HepG2 (cell line): ENCODE data around the gene UQCRC2. TPM values are rescaled to one million over a fixed set of nuclear protein-coding genes. Genes with fewer than 3 reads are reported as not detected.

Experiments used
- ARID2 ChIP-seq: sonication (generic); formaldehyde crosslinking; IDR thresholded peaks from 2 replicates; pipeline ENCODE4 v1.8.1; 2022; ENCODE audit warnings: mild to moderate bottlenecking, missing genetic modification reagents, borderline replicate concordance
- ATF7-NPFF ChIP-seq: sonication (generic); formaldehyde crosslinking; IDR thresholded peaks from 2 replicates; pipeline ENCODE4 v1.8.1; 2023; ENCODE audit warnings: mild to moderate bottlenecking, low read depth, missing genetic modification reagents, moderate library complexity
- CEBPG ChIP-seq: IDR thresholded peaks from 2 replicates; pipeline ENCODE4 v1.6.1; 2016
- HDAC6 ChIP-seq: fragments of 200-600 bp; sonication (generic); IDR thresholded peaks from 2 replicates; pipeline ENCODE4 v1.7.0; 2017; ENCODE audit warnings: mild to moderate bottlenecking, antibody characterized with exemption, low read length, low read depth
- HOXD1 ChIP-seq: sonication (generic); formaldehyde crosslinking; IDR thresholded peaks from 2 replicates; pipeline ENCODE4 v1.5.0; 2020; ENCODE audit warnings: missing genetic modification reagents
- ONECUT2 ChIP-seq: sonication (generic); formaldehyde crosslinking; IDR thresholded peaks from 2 replicates; pipeline ENCODE4 v1.4.0; 2020; ENCODE audit warnings: missing genetic modification reagents
- RBAK ChIP-seq: sonication (generic); formaldehyde crosslinking; IDR thresholded peaks from 2 replicates; pipeline ENCODE4 v1.5.1; 2020; ENCODE audit warnings: mild to moderate bottlenecking, missing genetic modification reagents
- SIN3A ChIP-seq: IDR thresholded peaks from 2 replicates; pipeline ENCODE4 v1.6.1; 2011; ENCODE audit warnings: low read depth, mild to moderate bottlenecking, control low read depth, low read length, borderline replicate concordance
- TOE1 ChIP-seq: sonication (generic); formaldehyde crosslinking; IDR thresholded peaks from 2 replicates; pipeline ENCODE4 v1.4.0; 2020; ENCODE audit warnings: mild to moderate bottlenecking, missing genetic modification reagents
- TRIM24 ChIP-seq: sonication (generic); formaldehyde crosslinking; IDR thresholded peaks from 2 replicates; pipeline ENCODE4 v1.8.0; 2022; ENCODE audit warnings: mild to moderate bottlenecking, missing genetic modification reagents
- ZBTB40 ChIP-seq, 2 experiments: fragments of 450-650 bp in 1 of 2; sonication (generic) in 1 of 2; formaldehyde crosslinking in 1 of 2; IDR thresholded peaks; 2 replicates each; pipeline versions ENCODE4 v1.6.1 to v1.8.0; 2016 to 2022; ENCODE audit warnings: antibody characterized with exemption in 1 of 2, mild to moderate bottlenecking in 1 of 2, missing genetic modification reagents in 1 of 2
- ZFP41 ChIP-seq: sonication (generic); formaldehyde crosslinking; IDR thresholded peaks from 2 replicates; pipeline ENCODE4 v1.4.0; 2020; ENCODE audit warnings: mild to moderate bottlenecking, missing genetic modification reagents, borderline replicate concordance
- ZNF691 ChIP-seq: sonication (generic); formaldehyde crosslinking; IDR thresholded peaks from 2 replicates; pipeline ENCODE4 v1.4.0; 2020; ENCODE audit warnings: missing genetic modification reagents, low read depth, mild to moderate bottlenecking, borderline replicate concordance
- ZNF782 ChIP-seq: sonication (generic); formaldehyde crosslinking; IDR thresholded peaks from 2 replicates; pipeline ENCODE4 v1.4.0; 2020; ENCODE audit warnings: missing genetic modification reagents, mild to moderate bottlenecking, borderline replicate concordance
- ZNF850 ChIP-seq: sonication (generic); formaldehyde crosslinking; conservative IDR thresholded peaks from 2 replicates; pipeline ENCODE4 v1.9.0; 2021; ENCODE audit warnings: mild to moderate bottlenecking, missing genetic modification reagents
- polyA plus RNA-seq, 8 experiments: library from polyadenylated mRNA; depleted of rRNA in 3 of 8; stranded (reverse) in 7 of 8; unstranded in 1 of 8; fragments of >200 nt; fragmentation: Illumina TruSeq in 4 of 8; extraction: Trizol in 4 of 8; gene quantifications; 2 replicates each; pipeline versions ENCODE4 v1.2.1 to v1.2.3, GENCODE V29; 2011 to 2016; ENCODE audit warnings: low read depth in 4 of 8, missing spikeins in 1 of 8, mixed read lengths in 1 of 8; ENCODE audit not compliant: insufficient read depth in 1 of 8
- total RNA-seq, 5 experiments: library from RNA; depleted of rRNA; stranded (reverse); fragments of >200 nt; fragmentation: Illumina TruSeq; extraction: Trizol; gene quantifications; 2 replicates each; pipeline ENCODE4 v1.2.3, GENCODE V29; 2016; ENCODE audit warnings: low read depth in 1 of 5
- TF ChIP-seq, protein P1 (sequence below): sonication (generic); formaldehyde crosslinking; IDR thresholded peaks from 2 replicates; pipeline ENCODE4 v1.4.0; 2020; ENCODE audit warnings: missing genetic modification reagents
- TF ChIP-seq, protein P2 (sequence below): IDR thresholded peaks from 2 replicates; pipeline ENCODE4 v1.6.1; 2016; ENCODE audit warnings: mild to moderate bottlenecking, missing biosample characterization, missing genetic modification reagents
- TF ChIP-seq, protein P3 (sequence below): sonication (generic); formaldehyde crosslinking; IDR thresholded peaks from 2 replicates; pipeline ENCODE4 v1.4.0; 2020; ENCODE audit warnings: missing genetic modification reagents

Gene UQCRC2
- total and polyA plus RNA-seq, 2 of the 13 experiments (the other 11 are each of a cell fraction or from before 2014, with no cell fraction given), result 442 to 536 TPM

DNA sequence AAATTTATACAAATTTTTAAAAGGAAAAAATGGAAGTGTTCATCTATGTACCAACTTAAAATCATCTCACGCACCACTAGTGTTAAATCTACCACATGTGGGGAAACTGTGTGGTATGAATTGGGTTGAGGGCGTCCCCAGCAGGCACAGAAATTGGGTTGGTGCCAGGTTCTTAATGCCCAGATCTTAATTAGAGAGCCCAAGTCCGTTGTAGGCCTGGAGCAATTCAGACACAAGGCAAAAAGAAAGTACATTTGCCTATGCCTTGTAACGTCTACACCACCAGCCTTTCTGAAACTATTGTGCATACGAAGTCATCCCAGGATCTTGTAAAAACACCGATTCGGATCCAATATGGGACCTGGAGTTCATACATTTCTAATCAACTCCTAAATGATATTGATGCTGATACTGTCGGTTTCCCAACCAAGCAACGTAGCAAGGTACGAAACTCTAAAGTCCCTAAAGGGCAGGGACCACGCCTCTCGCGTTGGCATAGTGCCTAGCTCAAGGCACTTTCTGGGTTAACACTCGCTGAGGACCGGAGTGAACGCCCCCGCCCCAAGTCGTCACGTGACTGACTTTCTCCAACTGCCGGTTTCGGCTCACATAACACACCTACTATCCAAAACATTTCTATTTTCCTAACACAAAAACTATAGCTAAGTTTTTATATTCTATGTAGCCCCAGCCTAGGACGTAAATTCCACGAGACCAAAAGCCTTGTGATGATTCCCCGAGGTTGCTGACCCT lies 945 bp upstream of the UQCRC2 start (continued):
- TF ChIP-seq ATF7-NPFF (no peak), RBAK (CRISPR knock-in tag) (no peak), CEBPG (CRISPR knock-in tag) (peak; percentile 31), HOXD1 (CRISPR knock-in tag) (no peak), HDAC6 (no peak), ZNF850 (no peak), ZNF691 (CRISPR knock-in tag) (no peak), ONECUT2 (CRISPR knock-in tag) (no peak), TOE1 (CRISPR knock-in tag) (no peak), ZFP41 (CRISPR knock-in tag) (0 out of 2 replicates have a peak, but pooled peaks have one; percentile 23), ZBTB40 (IDR thresholded peaks at IDR 0.05) (no peak), ZBTB40 (CRISPR knock-in tag; IDR thresholded peaks at IDR 0.05) (no peak), SIN3A (no peak; the same call in 1 of the 2 replicates), ARID2 (CRISPR knock-in tag) (no peak), TRIM24 (no peak), ZNF782 (CRISPR knock-in tag) (no peak)
- TF ChIP-seq, protein P1, sequence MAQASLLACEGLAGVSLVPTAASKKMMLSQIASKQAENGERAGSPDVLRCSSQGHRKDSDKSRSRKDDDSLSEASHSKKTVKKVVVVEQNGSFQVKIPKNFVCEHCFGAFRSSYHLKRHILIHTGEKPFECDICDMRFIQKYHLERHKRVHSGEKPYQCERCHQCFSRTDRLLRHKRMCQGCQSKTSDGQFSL (CRISPR knock-in tag), result no peak
- TF ChIP-seq, protein P2, sequence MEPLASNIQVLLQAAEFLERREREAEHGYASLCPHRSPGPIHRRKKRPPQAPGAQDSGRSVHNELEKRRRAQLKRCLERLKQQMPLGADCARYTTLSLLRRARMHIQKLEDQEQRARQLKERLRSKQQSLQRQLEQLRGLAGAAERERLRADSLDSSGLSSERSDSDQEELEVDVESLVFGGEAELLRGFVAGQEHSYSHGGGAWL (CRISPR knock-in tag), result no peak
- TF ChIP-seq, protein P3, sequence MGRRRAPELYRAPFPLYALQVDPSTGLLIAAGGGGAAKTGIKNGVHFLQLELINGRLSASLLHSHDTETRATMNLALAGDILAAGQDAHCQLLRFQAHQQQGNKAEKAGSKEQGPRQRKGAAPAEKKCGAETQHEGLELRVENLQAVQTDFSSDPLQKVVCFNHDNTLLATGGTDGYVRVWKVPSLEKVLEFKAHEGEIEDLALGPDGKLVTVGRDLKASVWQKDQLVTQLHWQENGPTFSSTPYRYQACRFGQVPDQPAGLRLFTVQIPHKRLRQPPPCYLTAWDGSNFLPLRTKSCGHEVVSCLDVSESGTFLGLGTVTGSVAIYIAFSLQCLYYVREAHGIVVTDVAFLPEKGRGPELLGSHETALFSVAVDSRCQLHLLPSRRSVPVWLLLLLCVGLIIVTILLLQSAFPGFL, result no peak
